GM23248 (cell line): ENCODE data around the gene CNKSR3. TPM values are rescaled to one million over a fixed set of nuclear protein-coding genes. Genes with fewer than 3 reads are reported as not detected.

Source experiments
- DNase-seq: peaks from one replicate; pipeline ENCODE4 v3.0.0-alpha.2; 2015
- H2AFZ ChIP-seq: fragments of 200-600 bp; sonication (generic); 2 replicates; pipeline ENCODE4 v1.6.1; 2016; ENCODE audit warnings: antibody characterized with exemption
- H3F3A ChIP-seq: fragments of 200-600 bp; sonication (generic); 2 replicates; pipeline ENCODE4 v1.6.1; 2016; ENCODE audit warnings: mild to moderate bottlenecking, antibody characterized with exemption, mixed run types; ENCODE audit not compliant: insufficient read depth
- H3K27ac ChIP-seq: fragments of 200-600 bp; sonication (generic); 2 replicates; pipeline ENCODE4 v1.5.1; 2016; ENCODE audit warnings: mild to moderate bottlenecking
- H3K27me3 ChIP-seq: fragments of 200-600 bp; sonication (generic); replicated peaks from 2 replicates; pipeline ENCODE4 v1.6.1; 2016; ENCODE audit warnings: mild to moderate bottlenecking; ENCODE audit not compliant: insufficient read depth
- H3K36me3 ChIP-seq: fragments of 200-600 bp; sonication (generic); 2 replicates; pipeline ENCODE4 v1.6.1; 2016; ENCODE audit warnings: low read depth, mild to moderate bottlenecking
- H3K4me1 ChIP-seq: fragments of 200-600 bp; sonication (generic); 2 replicates; pipeline ENCODE4 v1.6.1; 2016; ENCODE audit warnings: mild to moderate bottlenecking; ENCODE audit not compliant: insufficient read depth
- H3K4me2 ChIP-seq: fragments of 200-600 bp; sonication (generic); one replicate; pipeline ENCODE4 v1.6.1; 2016; ENCODE audit warnings: mild to moderate bottlenecking; ENCODE audit not compliant: unreplicated experiment
- H3K4me3 ChIP-seq: fragments of 200-600 bp; sonication (generic); 2 replicates; pipeline ENCODE4 v1.5.1; 2016; ENCODE audit warnings: mild to moderate bottlenecking
- H3K79me2 ChIP-seq: fragments of 200-600 bp; sonication (generic); 2 replicates; pipeline ENCODE4 v1.6.1; 2016; ENCODE audit warnings: mild to moderate bottlenecking; ENCODE audit not compliant: insufficient read depth
- H3K9ac ChIP-seq: fragments of 200-600 bp; sonication (generic); 2 replicates; pipeline ENCODE4 v1.6.1; 2016; ENCODE audit warnings: mild to moderate bottlenecking
- H3K9me2 ChIP-seq: fragments of 200-600 bp; sonication (generic); 2 replicates; pipeline ENCODE4 v1.6.1; 2016; ENCODE audit warnings: mixed run types, mild to moderate bottlenecking, moderate library complexity; ENCODE audit not compliant: insufficient read depth
- H3K9me3 ChIP-seq: fragments of 200-600 bp; sonication (generic); one replicate; pipeline ENCODE4 v1.6.1; 2017; ENCODE audit warnings: low read depth
- H4K20me1 ChIP-seq: fragments of 200-600 bp; sonication (generic); 2 replicates; pipeline ENCODE4 v1.6.0; 2016; ENCODE audit not compliant: insufficient read depth
- EZH2 ChIP-seq: fragments of 200-600 bp; sonication (generic); IDR thresholded peaks from 2 replicates; pipeline ENCODE4 v1.6.1; 2018; ENCODE audit warnings: antibody characterized with exemption, mild to moderate bottlenecking; ENCODE audit not compliant: insufficient read depth, poor library complexity, severe bottlenecking
- EZH2phosphoT487 ChIP-seq: fragments of 200-600 bp; sonication (generic); IDR thresholded peaks from 2 replicates; pipeline ENCODE4 v1.6.1; 2018; ENCODE audit warnings: antibody characterized with exemption, moderate library complexity, mild to moderate bottlenecking, low read depth; ENCODE audit not compliant: insufficient read depth
- WGBS, 2 experiments: methylation state at CpG; one replicate each; pipeline ENCODE4 v1.1.6; 2015 to 2017; ENCODE audit warnings: low lambda C conversion rate in 2 of 2, low coverage in 1 of 2; ENCODE audit errors: missing lambda C conversion rate in 2 of 2; 5-methylcytosine and 5-hydroxymethylcytosine counted together
- in situ Hi-C: fragments of 300-500 bp; cut with MboI; formaldehyde crosslinking; loops from 2 replicates; pipeline ENCODE4 v1.15.0; 2020
- polyA plus RNA-seq: library from polyadenylated mRNA; unstranded; fragments of >200 nt; fragmentation: Nextera tagmentation; extraction: Ambion mirVana; gene quantifications from 2 replicates; pipeline ENCODE4 v1.2.1, GENCODE V29; 2016
- total RNA-seq: library from RNA; depleted of rRNA; stranded (reverse); fragments of >200 nt; shearing (Covaris generic); gene quantifications from 2 replicates; pipeline ENCODE4 v1.2.3, GENCODE V29; 2014

Gene CNKSR3
- total and polyA plus RNA-seq, 2 experiments from 2014 or later: 1.7 to 1.9 TPM

DNA sequence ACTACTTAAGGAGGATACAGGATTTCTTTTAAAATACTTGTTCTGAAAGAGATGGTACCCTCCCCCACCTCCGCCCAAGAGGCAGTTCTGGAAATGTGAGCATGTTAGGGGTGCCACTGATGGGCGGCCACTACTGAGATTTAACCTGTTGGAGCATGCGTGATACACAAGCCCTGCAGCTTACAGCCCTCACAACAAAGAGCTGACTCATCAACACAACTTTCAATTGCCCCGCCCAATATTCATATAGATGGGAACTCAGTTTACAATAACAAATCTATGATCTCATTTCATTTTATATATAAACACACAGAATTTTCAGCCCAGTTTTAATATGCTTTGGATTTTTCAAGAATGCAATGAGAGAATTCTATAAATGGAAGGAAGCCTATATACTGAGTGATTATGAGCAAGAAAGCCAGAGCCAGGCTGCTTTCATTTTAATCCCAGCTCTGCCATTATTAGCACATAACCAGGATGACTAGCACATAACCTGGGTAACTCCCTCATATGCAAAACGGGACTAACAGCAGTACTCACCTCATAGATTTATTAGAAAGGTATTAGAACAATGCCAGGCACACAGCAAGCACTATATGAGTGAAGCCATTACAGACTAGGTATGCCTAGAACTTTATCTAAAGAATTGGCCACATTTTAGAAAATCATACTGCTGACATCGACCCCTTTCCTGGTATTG is 108.3 kb downstream of the CNKSR3 start:
- no peaks in the 10 kb centered on the region for H3K9me2 ChIP-seq
- in situ Hi-C loops: no loop called here
- H4K20me1 ChIP-seq: no peaks in the 10 kb centered on the region
- no peak overlapping the region for H2AFZ ChIP-seq
- TF ChIP-seq EZH2phosphoT487: no peak
- no peak for TF ChIP-seq EZH2
- H3K36me3 ChIP-seq: no peaks in the 10 kb centered on the region
- no peaks in the 10 kb centered on the region for H3K9me3 ChIP-seq
- no peak overlapping the region for H3K4me3 ChIP-seq
- 96 to 97% methylated on average over 6 of the region's 6 CpGs for whole genome bisulfite sequencing, 2 experiments
- H3K4me1 ChIP-seq: peaks cover 34% of the 10 kb centered on the region
- H3K79me2 ChIP-seq: no peaks in the 10 kb centered on the region
- peaks cover 6% of the 10 kb centered on the region; the same call in 1 of the 2 replicates for H3F3A ChIP-seq
- H3K27me3 ChIP-seq: no peaks in the 10 kb centered on the region
- no peak for DNase-seq
- no peak overlapping the region for H3K27ac ChIP-seq
- H3K4me2 ChIP-seq: no peak overlapping the region
- H3K9ac ChIP-seq: no peak overlapping the region

DNA sequence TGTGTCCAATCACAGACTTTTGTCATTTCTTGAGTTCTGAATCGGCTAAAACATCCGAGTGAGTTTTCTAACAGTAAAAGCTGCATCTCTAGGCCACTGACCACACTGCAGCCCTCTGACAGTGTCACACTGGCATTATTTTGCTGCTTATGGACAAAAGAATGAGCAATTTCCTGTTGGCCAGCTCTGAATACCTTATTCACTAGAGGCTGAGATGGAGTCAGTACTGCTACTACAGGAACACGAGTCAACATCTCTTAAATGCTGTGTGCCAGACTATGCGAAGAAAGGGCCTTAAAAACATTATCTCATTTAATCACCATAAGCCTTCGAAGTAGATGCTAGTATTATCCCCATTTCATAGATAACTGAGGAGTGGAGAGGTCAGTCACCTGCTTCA is 111.4 kb downstream of the CNKSR3 start:
- Histone ChIP-seq H4K20me1 (no peaks in the 10 kb centered on the region), H3K9ac (no peak overlapping the region), H3K4me3 (no peak overlapping the region), H2AFZ (no peak overlapping the region), H3K9me2 (no peaks in the 10 kb centered on the region), H3K4me1 (peaks cover 19% of the 10 kb centered on the region), H3K27me3 (no peaks in the 10 kb centered on the region), H3F3A (no peaks in the 10 kb centered on the region), H3K9me3 (no peaks in the 10 kb centered on the region), H3K36me3 (no peaks in the 10 kb centered on the region), H3K27ac (no peak overlapping the region), H3K4me2 (no peak overlapping the region), H3K79me2 (no peaks in the 10 kb centered on the region)
- WGBS, 2 experiments: 57 to 70% methylated on average over 5 of the region's 5 CpGs
- peak; percentile 81 for DNase-seq
- in situ Hi-C loops: no loop called here
- no peak for TF ChIP-seq EZH2
- TF ChIP-seq EZH2phosphoT487: no peak

DNA sequence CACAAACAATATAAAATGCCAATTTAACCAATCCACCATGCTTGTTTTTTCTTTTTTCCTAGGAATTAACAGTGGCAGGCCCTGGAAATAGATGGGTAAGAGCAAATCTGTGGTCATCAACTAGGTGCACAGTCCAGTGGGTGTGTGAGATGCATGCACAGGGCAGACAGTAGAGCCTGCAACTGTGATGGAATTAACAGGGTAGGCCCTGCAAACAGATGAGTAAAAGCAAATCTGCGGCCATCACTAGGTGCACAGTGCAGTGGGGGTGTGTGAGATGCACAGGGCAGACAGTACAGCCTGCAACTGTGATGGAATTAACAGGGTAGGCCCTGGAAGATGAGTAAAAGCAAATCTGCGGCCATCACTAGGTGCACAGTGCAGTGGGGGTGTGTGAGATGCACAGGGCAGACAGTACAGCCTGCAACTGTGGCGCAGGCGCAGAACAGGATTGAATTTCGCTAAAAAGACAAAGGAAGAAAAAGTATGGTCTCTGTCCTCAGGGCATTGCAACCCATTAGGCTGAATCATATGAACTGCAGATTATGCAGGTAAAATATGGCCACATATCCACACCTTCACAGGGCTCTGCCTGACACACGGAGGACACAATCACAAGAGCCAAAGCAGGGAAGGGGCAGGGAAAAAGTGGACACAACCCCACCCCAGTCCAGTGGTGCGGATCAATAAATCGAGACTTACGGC is 112.8 kb downstream of the CNKSR3 start:
- no peaks in the 10 kb centered on the region for H4K20me1 ChIP-seq
- in situ Hi-C loops: no loop called here
- no peak overlapping the region for H2AFZ ChIP-seq
- no peaks in the 10 kb centered on the region for H3K27me3 ChIP-seq
- H3K4me2 ChIP-seq: no peak overlapping the region
- 95 to 98% methylated on average over 9 of the region's 9 CpGs for WGBS, 2 experiments
- H3K9ac ChIP-seq: no peak overlapping the region
- TF ChIP-seq EZH2: no peak
- H3K27ac ChIP-seq: no peak overlapping the region
- no peaks in the 10 kb centered on the region for H3K9me3 ChIP-seq
- H3F3A ChIP-seq: no peaks in the 10 kb centered on the region
- H3K4me3 ChIP-seq: no peak overlapping the region
- DNase-seq: no peak
- no peaks in the 10 kb centered on the region for H3K9me2 ChIP-seq
- H3K36me3 ChIP-seq: no peaks in the 10 kb centered on the region
- no peaks in the 10 kb centered on the region for H3K79me2 ChIP-seq
- H3K4me1 ChIP-seq: 0 out of 2 replicates have a peak, but pooled peaks cover 9% of the 10 kb centered on the region

DNA sequence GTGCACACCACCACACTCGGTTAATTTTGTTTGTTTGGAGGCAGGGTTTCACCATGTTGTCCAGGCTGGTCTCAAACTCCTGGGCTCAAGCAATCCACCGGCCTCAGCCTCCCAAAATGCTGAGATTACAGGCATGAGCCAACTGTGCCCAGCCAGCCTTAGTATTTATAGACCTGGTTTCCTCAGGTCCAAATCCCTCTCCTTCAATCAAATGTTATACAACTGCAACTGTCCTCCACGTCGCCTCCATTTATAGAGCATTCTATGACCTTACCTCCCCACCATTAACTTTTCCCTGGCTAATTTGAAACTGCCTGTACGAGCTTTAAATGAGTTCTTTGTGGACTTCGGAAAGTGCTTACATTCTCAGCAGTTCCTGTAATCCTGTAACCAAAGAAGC is 114.6 kb downstream of the CNKSR3 start:
- Histone ChIP-seq H3K36me3 (no peaks in the 10 kb centered on the region), H3K9me3 (no peaks in the 10 kb centered on the region), H3K27me3 (no peaks in the 10 kb centered on the region), H3F3A (no peaks in the 10 kb centered on the region), H4K20me1 (no peaks in the 10 kb centered on the region), H2AFZ (no peak overlapping the region), H3K9ac (no peak overlapping the region), H3K27ac (no peak overlapping the region), H3K4me2 (no peak overlapping the region), H3K9me2 (no peaks in the 10 kb centered on the region), H3K4me1 (0 out of 2 replicates have a peak, but pooled peaks cover 9% of the 10 kb centered on the region), H3K4me3 (no peak overlapping the region), H3K79me2 (no peaks in the 10 kb centered on the region)
- in situ Hi-C loops: no loop called here
- no peak for DNase-seq
- 91% methylated on average over 6 of the region's 6 CpGs for WGBS, 2 experiments
- no peak for TF ChIP-seq EZH2
- no peak for TF ChIP-seq EZH2phosphoT487
